Endothelial cell of umbilical vein (primary cell): ENCODE results near the gene KCTD17. TPM values are rescaled to one million over a fixed set of nuclear protein-coding genes. Genes with fewer than 3 reads are reported as not detected.

ENCODE experiments used
- BruUV-seq: library from RNA; stranded (reverse); fragments of 400-500 nt; replicated peaks from 2 replicates; lab custom pipeline; 2021; lab: Mats Ljungman, UMichigan
- CTCF ChIA-PET: fragments of 300-600, 350-600 bp; sonication (Branson Sonifier 250); formaldehyde crosslinking; loops from one replicate; lab custom pipeline; 2021; ENCODE audit warnings: antibody characterized with exemption, inconsistent platforms; lab: Charles Lee
- POLR2A ChIA-PET: fragments of 300-600, 350-600 bp; sonication (Branson Sonifier 250); formaldehyde crosslinking; loops from one replicate; lab custom pipeline; 2021; ENCODE audit warnings: antibody characterized with exemption, inconsistent platforms; lab: Charles Lee
- DNase-seq: peaks from one replicate; pipeline ENCODE4 v3.0.0-alpha.2; 2011; ENCODE audit warnings: low read depth, low spot score
- FAIRE-seq: peaks from 2 replicates; lab custom pipeline; 2011; peaks lifted over from hg19 to GRCh38; lab: Jason Lieb, UNC
- H2AFZ ChIP-seq: 2 replicates; pipeline ENCODE4 v1.6.0; 2012; ENCODE audit warnings: low read depth, low read length, control low read depth, inconsistent platforms
- H3K27ac ChIP-seq: 2 replicates; pipeline ENCODE4 v1.5.1; 2011; ENCODE audit warnings: low read depth, mild to moderate bottlenecking, control low read depth, low read length, moderate library complexity; ENCODE audit not compliant: insufficient read depth
- H3K27me3 ChIP-seq, 2 experiments: 2 replicates each; pipeline versions ENCODE4 v1.6.0 to v1.6.1; 2011; ENCODE audit warnings: low read length in 2 of 2, mixed read lengths in 1 of 2; ENCODE audit not compliant: control insufficient read depth in 2 of 2, insufficient read depth in 2 of 2
- H3K36me3 ChIP-seq, 2 experiments: 2 replicates in 1 of 2; 3 replicates in 1 of 2; pipeline ENCODE4 v1.5.1; 2011; ENCODE audit warnings: low read length in 2 of 2, mild to moderate bottlenecking in 1 of 2, moderate library complexity in 1 of 2; ENCODE audit not compliant: control insufficient read depth in 2 of 2, insufficient read depth in 2 of 2; ENCODE audit errors: extremely low read depth in 1 of 2
- H3K4me1 ChIP-seq: 3 replicates; pipeline ENCODE4 v1.5.1; 2011; ENCODE audit warnings: mild to moderate bottlenecking, low read length; ENCODE audit not compliant: control insufficient read depth, insufficient read depth; ENCODE audit errors: extremely low read depth
- H3K4me2 ChIP-seq: 2 replicates; pipeline ENCODE4 v1.6.1; 2011; ENCODE audit warnings: low read length, control low read depth, mixed read lengths; ENCODE audit not compliant: insufficient read depth
- H3K4me3 ChIP-seq, 3 experiments: fragments of 200-600 bp in 1 of 3; sonication (generic), shearing (Covaris generic) in 1 of 3; replicated peaks in 1 of 3; 2 replicates each; pipeline ENCODE4 v1.5.1; 2011 to 2016; ENCODE audit warnings: control low read depth in 3 of 3, low read length in 3 of 3, mild to moderate bottlenecking in 2 of 3, inconsistent platforms in 1 of 3, low read depth in 1 of 3, moderate library complexity in 1 of 3; ENCODE audit not compliant: insufficient read depth in 1 of 3
- H3K79me2 ChIP-seq: 2 replicates; pipeline ENCODE4 v1.6.0; 2012; ENCODE audit warnings: low read length, inconsistent platforms; ENCODE audit not compliant: control insufficient read depth, insufficient read depth
- H3K9ac ChIP-seq: replicated peaks from 2 replicates; pipeline ENCODE3; 2011; ENCODE audit warnings: low read length, control low read depth; ENCODE audit not compliant: insufficient read depth; ENCODE audit errors: extremely low read depth
- H3K9me1 ChIP-seq: replicated peaks from 3 replicates; pipeline ENCODE4 v1.6.0; 2011; ENCODE audit warnings: mild to moderate bottlenecking, low read length; ENCODE audit not compliant: control insufficient read depth, insufficient read depth; ENCODE audit errors: extremely low read depth
- H3K9me3 ChIP-seq: replicated peaks from 2 replicates; pipeline ENCODE4 v1.5.1; 2012; ENCODE audit warnings: low read length, inconsistent platforms; ENCODE audit not compliant: control insufficient read depth, insufficient read depth
- H4K20me1 ChIP-seq: replicated peaks from 2 replicates; pipeline ENCODE3; 2011; ENCODE audit warnings: mild to moderate bottlenecking, low read length; ENCODE audit not compliant: control insufficient read depth, insufficient read depth; ENCODE audit errors: extremely low read depth
- CTCF ChIP-seq, 2 donors: IDR thresholded peaks; 1 replicate in 1 of 2; 2 replicates in 1 of 2; pipeline ENCODE4 v1.5.1; 2011; ENCODE audit warnings: low read length in 2 of 2, mild to moderate bottlenecking in 2 of 2, moderate library complexity in 2 of 2, control low read depth in 1 of 2, inconsistent platforms in 1 of 2, low read depth in 1 of 2; ENCODE audit not compliant: insufficient read depth in 1 of 2; ENCODE audit errors: extremely low read depth in 1 of 2
- EZH2 ChIP-seq: IDR thresholded peaks from 2 replicates; pipeline ENCODE4 v1.6.1; 2012; ENCODE audit warnings: borderline replicate concordance, low read depth, mild to moderate bottlenecking, moderate library complexity, low read length, inconsistent platforms; ENCODE audit not compliant: severe bottlenecking
- FOS ChIP-seq: IDR thresholded peaks from 2 replicates; pipeline ENCODE4 v1.6.1; 2011; ENCODE audit warnings: mild to moderate bottlenecking, low read length, moderate library complexity, borderline replicate concordance; ENCODE audit not compliant: insufficient read depth
- MYC ChIP-seq: IDR thresholded peaks from one replicate; pipeline ENCODE4 v1.6.1; 2011; ENCODE audit warnings: mild to moderate bottlenecking, low read depth, low read length
- POLR2A ChIP-seq: IDR thresholded peaks from 2 replicates; pipeline ENCODE4 v1.6.1; 2012; ENCODE audit warnings: low read depth, mild to moderate bottlenecking, control low read depth, low read length
- dilution Hi-C: fragments of 300-500 bp; cut with MboI; formaldehyde crosslinking; loops from one replicate; pipeline ENCODE4 v1.15.0; 2019; ENCODE audit warnings: low sequenced_read_pairs; ENCODE audit not compliant: extremely low pct_ligation_motif_present
- intact Hi-C: fragments of 100-400 bp; cut with micrococcal nuclease; formaldehyde crosslinking; loops from one replicate; pipeline ENCODE4 v1.10.0; 2022
- polyA plus RNA-seq, 4 experiments: library from polyadenylated mRNA; depleted of rRNA in 3 of 4; stranded (reverse) in 3 of 4; unstranded in 1 of 4; fragments of >200 nt; gene quantifications; 2 replicates each; pipeline versions ENCODE4 v1.2.1 to v1.2.3, GENCODE V29; 2011 to 2012; ENCODE audit warnings: missing spikeins in 1 of 4
- total RNA-seq: library from RNA; stranded (reverse); gene quantifications from 2 replicates; pipeline ENCODE4 v1.2.3, GENCODE V29; 2021

The KCTD17 gene
- total and polyA plus RNA-seq, 2 donors (not counting 3 experiments of a cell fraction or from before 2014, with no cell fraction given): 59.2 to 73.0 TPM

- dilution Hi-C loops: no loop called here
Measured at GRCh38 chr22:37082251-37082873, 30.8 kb downstream of the KCTD17 start.

More at GRCh38 chr22:37082251-37082873, 30.8 kb downstream of the KCTD17 start:
- POLR2A ChIA-PET: no interaction called here
- no peak overlapping the region for H3K4me3 ChIP-seq
- intact Hi-C loops: no loop called here
- FAIRE-seq (no peak), DNase-seq (no peak)
- no peaks in the 10 kb centered on the region for H4K20me1 ChIP-seq
- H3K79me2 ChIP-seq: no peaks in the 10 kb centered on the region
- no peak overlapping the region for H3K9ac ChIP-seq
- BruUV-seq: no TSS peak
- H3K4me2 ChIP-seq: no peak overlapping the region
- H2AFZ ChIP-seq: no peak overlapping the region
- H3K9me3 ChIP-seq: no peaks in the 10 kb centered on the region
- TF ChIP-seq POLR2A (no peak), EZH2 (no peak), FOS (no peak), CTCF (IDR thresholded peaks at IDR 0.05; ENCODE audit: extremely low read depth in 1 of 2, insufficient read depth in 1 of 2, low read depth in 1 of 2, low read length in 2 of 2) (no peak), MYC (no peak)
- no peaks in the 10 kb centered on the region for H3K27me3 ChIP-seq
- H3K9me1 ChIP-seq: no peaks in the 10 kb centered on the region
- no peaks in the 10 kb centered on the region for H3K36me3 ChIP-seq
- peaks cover 9% of the 10 kb centered on the region for H3K4me1 ChIP-seq
- CTCF ChIA-PET: no interaction called here
- H3K27ac ChIP-seq: no peak overlapping the region
